Measurements from ENCODE around the gene FRMD8. TPM values are rescaled to one million over a fixed set of nuclear protein-coding genes. Genes with fewer than 3 reads are reported as not detected.

FRMD8 gene, protein sequence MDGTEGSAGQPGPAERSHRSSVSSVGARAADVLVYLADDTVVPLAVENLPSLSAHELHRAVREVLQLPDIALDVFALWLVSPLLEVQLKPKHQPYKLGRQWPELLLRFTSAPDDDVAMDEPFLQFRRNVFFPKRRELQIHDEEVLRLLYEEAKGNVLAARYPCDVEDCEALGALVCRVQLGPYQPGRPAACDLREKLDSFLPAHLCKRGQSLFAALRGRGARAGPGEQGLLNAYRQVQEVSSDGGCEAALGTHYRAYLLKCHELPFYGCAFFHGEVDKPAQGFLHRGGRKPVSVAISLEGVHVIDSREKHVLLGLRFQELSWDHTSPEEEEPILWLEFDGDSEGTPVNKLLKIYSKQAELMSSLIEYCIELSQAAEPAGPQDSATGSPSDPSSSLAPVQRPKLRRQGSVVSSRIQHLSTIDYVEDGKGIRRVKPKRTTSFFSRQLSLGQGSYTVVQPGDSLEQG
- total RNA-seq (100 to 1,000 TPM in 3 of 7 donors, 10 to 100 TPM in 4; 65.4 to 128 (median 99.5) TPM), polyA plus RNA-seq (10 to 100 TPM; 19.3 to 32.0 (median 23.4) TPM)
- long read RNA-seq, donor 1, partial matches to known transcripts, result 0 of 3 reads
- long read RNA-seq, donor 1, other reads (novel, unspliced or antisense), result 0 of 3 reads
- long read RNA-seq, donor 2, partial matches to known transcripts, result 0 of 3 reads
- long read RNA-seq, donor 2, other reads (novel, unspliced or antisense), result 0 of 3 reads

GRCh38 chr11:65386307-65387140, at the start of gene FRMD8:
Gene FRMD8 (plus strand): TSS chr11:65386637. CDS start chr11:65387037, 400 bp downstream.
- Histone ChIP-seq H3K4me3 (peak within 1 kb of the TSS; percentile 77 to 93 (median 83)), H3K36me3 (peaks cover 0 to 39% (median 7%) of the 10 kb centered on the region in 6 donors), H3K9me3 (no peaks in the 10 kb centered on the region), H3K27me3 (replicated peaks in 1 of 7) (no peaks in the 10 kb centered on the region), H3K27ac (peak within 1 kb of the TSS; percentile 90 to 98 (median 98)), H3K4me1 (peaks cover 79 to 99% (median 92%) of the 10 kb centered on the region in 6 donors)
- WGBS, 5 donors, result 0 to 2% (median 1%) methylated on average over 17 to 76 of the region's 76 CpGs
- peak in 1 of 11 experiments; percentile 5 for TF ChIP-seq CTCF (IDR thresholded peaks at IDR 0.05 in 8 of 11, conservative IDR thresholded peaks at IDR 0.05 in 3 of 11)
- peak; percentile 96 to 99 (median 98) for TF ChIP-seq POLR2AphosphoS5 (IDR thresholded peaks at IDR 0.05)
- TF ChIP-seq POLR2A (IDR thresholded peaks at IDR 0.05), result peak; percentile 29 to 82 (median 82)
- peak; percentile 97 for DNase-seq
- intact Hi-C loops (cut with DNase I; ENCODE audit: low total_unique reads), result no loop called here

- Histone ChIP-seq H3K27ac (no peak overlapping the region), H3K36me3 (peaks cover 0 to 75% (median 42%) of the 10 kb centered on the region in 6 donors), H3K4me3 (no peak overlapping the region), H3K4me1 (peaks cover 16 to 60% (median 39%) of the 10 kb centered on the region in 6 donors), H3K27me3 (replicated peaks in 1 of 7) (no peaks in the 10 kb centered on the region), H3K9me3 (no peaks in the 10 kb centered on the region)
- DNase-seq, result no peak
- 78 to 91% (median 84%) methylated on average over 7 of the region's 7 CpGs for WGBS, 5 donors
- no peak for TF ChIP-seq POLR2A (IDR thresholded peaks at IDR 0.05)
- no peak for TF ChIP-seq CTCF (IDR thresholded peaks at IDR 0.05 in 8 of 11, conservative IDR thresholded peaks at IDR 0.05 in 3 of 11)
- no peak for TF ChIP-seq POLR2AphosphoS5 (IDR thresholded peaks at IDR 0.05)
- intact Hi-C loops (cut with DNase I; ENCODE audit: low total_unique reads), result no loop called here
Measured at GRCh38 chr11:65338676-65339075, 47.8 kb upstream of the FRMD8 start.

- no peaks in the 10 kb centered on the region for H3K9me3 ChIP-seq
- no peak overlapping the region for H3K4me3 ChIP-seq
- H3K4me1 ChIP-seq, result peaks cover 7 to 48% (median 28%) of the 10 kb centered on the region in 6 donors
- no peaks in the 10 kb centered on the region for H3K27me3 ChIP-seq (replicated peaks in 1 of 7)
- H3K36me3 ChIP-seq, result peaks cover 0 to 91% (median 57%) of the 10 kb centered on the region in 6 donors
- no peak for TF ChIP-seq POLR2AphosphoS5 (IDR thresholded peaks at IDR 0.05)
- TF ChIP-seq POLR2A (IDR thresholded peaks at IDR 0.05), result no peak
- TF ChIP-seq CTCF (IDR thresholded peaks at IDR 0.05 in 8 of 11, conservative IDR thresholded peaks at IDR 0.05 in 3 of 11), result no peak
- WGBS, 5 donors, result 92 to 97% (median 95%) methylated on average over 11 of the region's 11 CpGs
- intact Hi-C loops (cut with DNase I; ENCODE audit: low total_unique reads), result no loop called here
- H3K27ac ChIP-seq, result no peak overlapping the region
- no peak for DNase-seq
Measured at GRCh38 chr11:65340226-65340625, 46.2 kb upstream of the FRMD8 start.

Data from spleen (tissue), 13 donors.